GM10266 (cell line): ENCODE results near the gene ZNF699.
A peak's percentile ranks its signal among the peaks of the same experiment; 100 is the strongest.

Experiments used
- DNase-seq: peaks from one replicate; pipeline ENCODE4 v3.0.0; 2012; ENCODE audit errors: extremely low spot score
- TF ChIP-seq, protein P1 (sequence below): IDR thresholded peaks from 2 replicates; pipeline ENCODE4 v1.5.1; 2012; ENCODE audit warnings: mild to moderate bottlenecking, low read depth; ENCODE audit not compliant: control insufficient read depth, insufficient read depth; ENCODE audit errors: missing control alignments

Gene ZNF699

DNA sequence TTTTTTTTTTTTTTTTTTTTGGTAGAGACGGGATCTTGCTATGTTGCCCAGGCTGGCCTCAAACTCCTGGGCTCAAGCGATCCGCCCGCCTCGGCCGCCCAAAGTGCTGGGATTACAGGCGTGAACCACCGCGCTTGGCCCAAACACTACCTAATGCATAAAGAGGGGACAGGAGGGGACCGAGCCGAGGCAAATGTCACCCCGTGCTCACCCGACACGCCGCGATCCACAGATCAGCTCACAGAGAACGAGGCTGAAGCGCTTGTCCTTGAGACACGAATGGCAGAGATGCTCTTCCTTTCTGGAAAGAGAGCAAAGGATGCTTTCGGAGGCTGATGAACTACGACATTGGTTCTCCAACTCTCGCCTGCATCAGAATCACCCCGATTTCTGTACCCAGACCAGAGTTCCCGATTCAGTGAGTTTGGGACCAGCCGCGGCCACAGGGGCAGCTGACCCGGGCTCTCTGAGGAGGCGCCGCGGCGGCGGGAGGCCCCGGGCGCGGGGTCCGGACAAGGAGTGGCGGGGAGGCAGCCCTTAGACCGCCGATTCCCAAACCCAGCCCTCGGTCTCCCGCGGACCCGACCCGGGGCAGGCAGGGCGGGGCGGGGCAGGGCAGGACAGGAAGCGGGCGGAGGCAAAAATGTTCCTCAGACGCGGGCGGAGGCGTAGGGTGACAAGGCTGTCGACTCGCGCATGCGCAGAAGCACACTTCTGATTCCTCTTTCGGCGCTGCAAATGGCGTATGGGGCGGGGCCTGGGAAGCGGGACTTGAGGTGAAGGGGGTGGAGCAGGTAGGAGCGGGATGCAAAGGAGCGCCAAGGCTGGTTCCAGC, at the start of gene ZNF699:
TSS of gene ZNF699 (minus strand) at position 700 of the 835 bp plus-strand sequence. CDS start 4,719 bp downstream, outside the sequence.
- TF ChIP-seq, protein P1, sequence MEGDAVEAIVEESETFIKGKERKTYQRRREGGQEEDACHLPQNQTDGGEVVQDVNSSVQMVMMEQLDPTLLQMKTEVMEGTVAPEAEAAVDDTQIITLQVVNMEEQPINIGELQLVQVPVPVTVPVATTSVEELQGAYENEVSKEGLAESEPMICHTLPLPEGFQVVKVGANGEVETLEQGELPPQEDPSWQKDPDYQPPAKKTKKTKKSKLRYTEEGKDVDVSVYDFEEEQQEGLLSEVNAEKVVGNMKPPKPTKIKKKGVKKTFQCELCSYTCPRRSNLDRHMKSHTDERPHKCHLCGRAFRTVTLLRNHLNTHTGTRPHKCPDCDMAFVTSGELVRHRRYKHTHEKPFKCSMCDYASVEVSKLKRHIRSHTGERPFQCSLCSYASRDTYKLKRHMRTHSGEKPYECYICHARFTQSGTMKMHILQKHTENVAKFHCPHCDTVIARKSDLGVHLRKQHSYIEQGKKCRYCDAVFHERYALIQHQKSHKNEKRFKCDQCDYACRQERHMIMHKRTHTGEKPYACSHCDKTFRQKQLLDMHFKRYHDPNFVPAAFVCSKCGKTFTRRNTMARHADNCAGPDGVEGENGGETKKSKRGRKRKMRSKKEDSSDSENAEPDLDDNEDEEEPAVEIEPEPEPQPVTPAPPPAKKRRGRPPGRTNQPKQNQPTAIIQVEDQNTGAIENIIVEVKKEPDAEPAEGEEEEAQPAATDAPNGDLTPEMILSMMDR: no peak
- DNase-seq: peak; percentile 95

DNA sequence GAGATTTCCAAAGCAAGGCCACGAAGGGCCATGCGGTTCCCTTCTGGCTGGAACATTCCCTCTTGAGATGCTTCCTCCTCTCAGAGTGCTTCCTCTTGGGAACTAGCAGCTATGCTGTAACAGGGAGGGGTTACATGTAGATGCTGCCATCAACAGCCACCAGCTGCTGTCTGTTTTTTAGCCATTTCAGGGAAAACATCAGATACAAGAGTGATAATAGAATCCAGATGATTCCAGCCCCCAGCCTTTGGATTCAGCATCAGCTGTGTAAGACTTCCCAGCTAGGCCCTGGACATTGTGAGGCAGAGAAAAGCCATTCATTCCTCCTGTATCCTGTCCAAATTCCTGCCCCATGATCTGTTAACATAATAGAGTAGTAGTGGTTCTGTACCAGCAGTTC, 45.0 kb upstream of the ZNF699 start:
- DNase-seq: no peak
- TF ChIP-seq, protein P1: no peak

DNA sequence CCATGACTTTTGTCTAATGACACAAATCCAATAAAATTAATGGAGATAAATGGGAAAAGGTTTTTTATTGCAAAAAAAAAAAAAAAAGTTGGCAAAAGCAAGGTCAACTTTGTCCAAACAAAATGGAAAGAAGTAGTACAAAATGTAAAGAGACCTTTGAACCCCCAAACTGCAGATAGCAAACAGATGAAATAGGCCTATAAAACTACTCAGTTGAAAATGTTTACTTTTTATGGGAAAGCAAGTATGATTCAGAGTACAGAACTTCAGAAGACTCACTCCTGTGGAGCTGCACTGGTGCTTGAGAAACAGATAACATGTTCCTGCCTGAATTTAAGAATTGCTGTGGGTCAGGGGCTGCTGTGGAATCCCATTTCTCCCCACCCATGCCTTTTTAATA, 43.4 kb upstream of the ZNF699 start:
- no peak for DNase-seq
- TF ChIP-seq, protein P1: no peak

DNA sequence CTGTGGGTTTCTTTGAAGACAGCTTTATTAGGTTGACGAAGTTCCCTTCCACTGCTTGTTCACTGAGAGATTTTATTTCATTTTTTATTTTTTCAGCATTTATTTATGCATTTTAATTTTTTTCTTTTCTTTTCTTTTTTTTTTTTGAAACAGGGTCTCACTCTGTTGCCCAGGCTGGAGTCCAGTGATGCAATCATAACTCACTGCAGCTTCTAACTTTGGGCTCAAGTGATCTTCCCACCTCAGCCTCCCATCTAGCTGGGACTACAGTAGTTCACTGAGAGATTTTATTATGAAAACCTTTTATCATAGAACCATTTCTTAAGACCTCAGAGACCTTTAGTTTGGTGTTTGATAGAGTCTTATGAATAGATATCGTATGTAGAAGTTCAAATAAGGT, 42.9 kb upstream of the ZNF699 start:
- DNase-seq: no peak
- TF ChIP-seq, protein P1: no peak

DNA sequence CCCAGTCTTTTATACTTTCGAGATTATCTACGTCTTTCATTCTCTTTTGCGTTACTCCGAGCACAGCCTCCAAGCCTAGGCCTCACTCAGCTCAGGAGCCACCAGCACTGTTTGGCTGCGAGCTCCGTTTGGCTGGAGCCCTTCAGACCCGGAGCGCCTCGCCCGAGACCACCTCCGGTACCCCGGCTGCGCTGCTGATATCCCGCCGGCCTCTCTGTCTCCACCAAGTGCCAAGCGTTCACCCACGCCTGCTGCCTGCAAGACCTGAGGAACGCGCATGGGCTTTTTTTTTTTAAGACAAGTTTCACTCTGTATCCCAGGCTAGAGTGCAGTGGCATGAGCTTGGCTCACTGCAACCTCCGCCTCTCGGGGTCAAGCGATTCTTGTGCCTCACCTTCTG, 39.0 kb upstream of the ZNF699 start:
- TF ChIP-seq, protein P1: no peak
- DNase-seq: no peak

DNA sequence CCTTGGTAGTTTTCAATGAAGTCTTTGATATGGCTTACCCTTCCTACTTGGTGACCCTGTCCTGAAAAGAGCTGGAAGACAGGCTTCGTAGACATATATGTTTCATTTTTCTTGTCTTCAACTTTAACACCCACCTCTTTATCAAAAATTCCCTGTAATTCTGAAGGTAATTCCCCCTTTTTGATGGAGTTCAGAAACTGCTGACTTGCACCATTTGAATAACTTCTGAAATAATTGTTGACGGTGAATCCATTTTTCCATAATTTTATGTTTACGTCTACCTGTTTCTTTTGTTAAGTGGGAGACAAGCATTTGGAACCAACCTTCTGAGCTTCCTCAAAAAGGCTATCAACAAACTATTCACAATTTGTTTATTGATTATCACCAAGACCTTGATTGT, 38.6 kb upstream of the ZNF699 start:
- DNase-seq: no peak
- TF ChIP-seq, protein P1: no peak

DNA sequence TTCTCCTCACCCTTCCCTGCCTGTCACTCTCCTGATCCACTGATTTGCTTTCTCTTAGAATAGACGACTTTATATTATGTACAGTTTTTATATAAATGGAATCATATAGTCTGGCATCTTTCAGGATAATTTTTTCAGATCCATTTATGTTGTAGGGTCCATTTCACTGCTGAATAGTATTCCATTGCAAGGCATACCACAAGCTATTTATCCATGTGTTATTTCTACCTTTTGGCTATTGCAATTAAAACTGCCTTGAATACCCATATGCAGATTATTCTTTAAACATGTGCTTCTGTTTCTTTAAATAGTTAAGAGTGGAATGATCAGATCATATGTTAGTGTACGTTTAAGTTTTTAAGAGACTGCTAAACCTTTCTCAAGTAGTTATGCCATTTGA, 35.4 kb upstream of the ZNF699 start:
- TF ChIP-seq, protein P1: no peak
- no peak for DNase-seq
